ENCODE results near the gene ZWINT.

- TF ChIP-seq CTCF (IDR thresholded peaks at IDR 0.05; ENCODE audit: low read length) (no peak), EZH2 (IDR thresholded peaks at IDR 0.05; ENCODE audit: borderline replicate concordance, low read length) (no peak)
These were observed 43.5 kb downstream of the ZWINT start for GRCh38 chr10:56317603-56318002.

All from OCI-LY1 (cell line).